PFSK-1 (cell line): ENCODE measurements around the gene TSC2.

Source experiments
- FOXP2 ChIP-seq: optimal IDR thresholded peaks from 2 replicates; pipeline ENCODE3; 2011; ENCODE audit warnings: borderline replicate concordance, control low read depth, inconsistent platforms; ENCODE audit not compliant: insufficient read depth; ENCODE audit errors: extremely low read length, extremely low read depth
- POLR2AphosphoS5 ChIP-seq: IDR thresholded peaks from 2 replicates; pipeline ENCODE4 v1.6.1; 2012; ENCODE audit warnings: low read depth, mild to moderate bottlenecking, control low read depth, low read length, moderate library complexity
- SIN3A ChIP-seq: IDR thresholded peaks from 2 replicates; pipeline ENCODE4 v1.6.1; 2012; ENCODE audit warnings: mild to moderate bottlenecking, low read length, moderate library complexity, borderline replicate concordance; ENCODE audit not compliant: insufficient read depth
- TAF1 ChIP-seq: IDR thresholded peaks from 2 replicates; pipeline ENCODE4 v1.6.1; 2012; ENCODE audit warnings: low read length, control low read depth, borderline replicate concordance; ENCODE audit not compliant: insufficient read depth
- TF ChIP-seq, protein P1 (sequence below), 2 experiments: IDR thresholded peaks; 2 replicates each; pipeline versions ENCODE4 v1.6.1 to v1.8.0; 2011 to 2012; ENCODE audit warnings: low read depth in 2 of 2, low read length in 2 of 2, control low read depth in 1 of 2, inconsistent platforms in 1 of 2, mild to moderate bottlenecking in 1 of 2, moderate library complexity in 1 of 2; ENCODE audit not compliant: insufficient read depth in 1 of 2

DNA sequence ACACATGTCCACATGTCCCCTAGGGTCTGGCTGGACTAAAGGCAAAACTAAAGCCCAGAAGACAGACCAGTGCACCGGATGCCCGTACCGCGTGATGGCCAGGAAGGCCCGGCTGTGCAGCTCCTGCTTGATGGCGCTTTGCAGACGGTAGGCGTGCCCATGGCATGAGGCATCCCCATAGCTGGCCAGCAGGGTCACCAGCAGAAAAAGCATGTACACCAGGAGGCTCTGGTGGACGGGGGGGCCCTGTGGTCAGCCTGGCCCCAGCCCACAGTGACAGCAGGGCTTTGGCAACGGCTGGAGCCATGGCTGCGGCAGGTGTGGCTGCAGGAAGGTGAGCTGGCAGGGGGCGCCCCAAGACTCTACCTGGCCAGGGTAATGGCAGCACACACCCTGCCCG is 45.1 kb downstream of the TSC2 start:
- TF ChIP-seq SIN3A = no peak
- TF ChIP-seq, protein P1, sequence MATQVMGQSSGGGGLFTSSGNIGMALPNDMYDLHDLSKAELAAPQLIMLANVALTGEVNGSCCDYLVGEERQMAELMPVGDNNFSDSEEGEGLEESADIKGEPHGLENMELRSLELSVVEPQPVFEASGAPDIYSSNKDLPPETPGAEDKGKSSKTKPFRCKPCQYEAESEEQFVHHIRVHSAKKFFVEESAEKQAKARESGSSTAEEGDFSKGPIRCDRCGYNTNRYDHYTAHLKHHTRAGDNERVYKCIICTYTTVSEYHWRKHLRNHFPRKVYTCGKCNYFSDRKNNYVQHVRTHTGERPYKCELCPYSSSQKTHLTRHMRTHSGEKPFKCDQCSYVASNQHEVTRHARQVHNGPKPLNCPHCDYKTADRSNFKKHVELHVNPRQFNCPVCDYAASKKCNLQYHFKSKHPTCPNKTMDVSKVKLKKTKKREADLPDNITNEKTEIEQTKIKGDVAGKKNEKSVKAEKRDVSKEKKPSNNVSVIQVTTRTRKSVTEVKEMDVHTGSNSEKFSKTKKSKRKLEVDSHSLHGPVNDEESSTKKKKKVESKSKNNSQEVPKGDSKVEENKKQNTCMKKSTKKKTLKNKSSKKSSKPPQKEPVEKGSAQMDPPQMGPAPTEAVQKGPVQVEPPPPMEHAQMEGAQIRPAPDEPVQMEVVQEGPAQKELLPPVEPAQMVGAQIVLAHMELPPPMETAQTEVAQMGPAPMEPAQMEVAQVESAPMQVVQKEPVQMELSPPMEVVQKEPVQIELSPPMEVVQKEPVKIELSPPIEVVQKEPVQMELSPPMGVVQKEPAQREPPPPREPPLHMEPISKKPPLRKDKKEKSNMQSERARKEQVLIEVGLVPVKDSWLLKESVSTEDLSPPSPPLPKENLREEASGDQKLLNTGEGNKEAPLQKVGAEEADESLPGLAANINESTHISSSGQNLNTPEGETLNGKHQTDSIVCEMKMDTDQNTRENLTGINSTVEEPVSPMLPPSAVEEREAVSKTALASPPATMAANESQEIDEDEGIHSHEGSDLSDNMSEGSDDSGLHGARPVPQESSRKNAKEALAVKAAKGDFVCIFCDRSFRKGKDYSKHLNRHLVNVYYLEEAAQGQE (IDR thresholded peaks at IDR 0.05; ENCODE audit: insufficient read depth in 1 of 2, low read depth in 2 of 2, low read length in 2 of 2) = no peak
- TF ChIP-seq TAF1 = no peak
- no peak for TF ChIP-seq POLR2AphosphoS5
- TF ChIP-seq FOXP2 = no peak
